CD14-positive monocyte (primary cell): ENCODE measurements around the gene ABCA4. TPM values are rescaled to one million over a fixed set of nuclear protein-coding genes. Genes with fewer than 3 reads are reported as not detected.

Experiments used
- DNase-seq, 3 donors: peaks; one replicate each; pipeline ENCODE4 v3.0.0-alpha.2; 2011 to 2022
- H2AFZ ChIP-seq: 2 replicates; pipeline ENCODE4 v1.6.0; 2012; ENCODE audit warnings: mild to moderate bottlenecking, low read depth, low read length, inconsistent platforms; ENCODE audit not compliant: insufficient read depth, poor library complexity, severe bottlenecking
- H3K27ac ChIP-seq, 2 donors: 1 replicate in 1 of 2; 2 replicates in 1 of 2; pipeline ENCODE4 v1.5.1; 2012 to 2013; ENCODE audit warnings: low read length in 2 of 2, control low read depth in 1 of 2, inconsistent platforms in 1 of 2, low read depth in 1 of 2, mild to moderate bottlenecking in 1 of 2
- H3K27me3 ChIP-seq, 2 donors: one replicate each; pipeline versions ENCODE4 v1.6.0 to v1.6.1; 2011 to 2013; ENCODE audit warnings: low read length in 2 of 2; ENCODE audit not compliant: control insufficient read depth in 2 of 2, insufficient read depth in 2 of 2
- H3K36me3 ChIP-seq, 2 donors: replicated peaks in 1 of 2; 1 replicate in 1 of 2; 2 replicates in 1 of 2; pipeline versions ENCODE4 v1.5.1 to v1.6.1; 2012 to 2013; ENCODE audit warnings: low read length in 2 of 2, control low read depth in 1 of 2, inconsistent platforms in 1 of 2, mild to moderate bottlenecking in 1 of 2; ENCODE audit not compliant: insufficient read depth in 2 of 2, control insufficient read depth in 1 of 2
- H3K4me1 ChIP-seq, 2 donors: 1 replicate in 1 of 2; 2 replicates in 1 of 2; pipeline versions ENCODE4 v1.5.1 to v1.6.1; 2012 to 2013; ENCODE audit warnings: low read length in 2 of 2, control low read depth in 1 of 2, inconsistent platforms in 1 of 2, mild to moderate bottlenecking in 1 of 2, moderate library complexity in 1 of 2; ENCODE audit not compliant: insufficient read depth in 2 of 2, control insufficient read depth in 1 of 2
- H3K4me2 ChIP-seq: replicated peaks from 2 replicates; pipeline ENCODE3; 2012; ENCODE audit warnings: low read length, moderate library complexity, mild to moderate bottlenecking; ENCODE audit not compliant: poor library complexity, severe bottlenecking; ENCODE audit errors: extremely low read depth
- H3K4me3 ChIP-seq, 3 experiments: fragments of 200-600 bp in 1 of 3; sonication (generic) in 1 of 3; replicated peaks in 1 of 3; 1 replicate in 2 of 3; 2 replicates in 1 of 3; pipeline ENCODE4 v1.5.1; 2011 to 2013; ENCODE audit warnings: low read length in 3 of 3, mild to moderate bottlenecking in 3 of 3, control low read depth in 2 of 3, low read depth in 2 of 3, inconsistent platforms in 1 of 3, moderate library complexity in 1 of 3
- H3K79me2 ChIP-seq: 2 replicates; pipeline ENCODE4 v1.6.0; 2012; ENCODE audit warnings: mild to moderate bottlenecking, control low read depth, inconsistent platforms, low read length, moderate library complexity; ENCODE audit not compliant: insufficient read depth
- H3K9ac ChIP-seq: 2 replicates; pipeline ENCODE4 v1.6.0; 2017; ENCODE audit warnings: low read length, mild to moderate bottlenecking; ENCODE audit not compliant: insufficient read depth, poor library complexity, severe bottlenecking
- H3K9me3 ChIP-seq, 2 donors: replicated peaks in 1 of 2; 1 replicate in 1 of 2; 2 replicates in 1 of 2; pipeline versions ENCODE4 v1.5.1 to v1.6.1; 2012 to 2013; ENCODE audit warnings: low read length in 2 of 2, control low read depth in 1 of 2; ENCODE audit not compliant: control insufficient read depth in 1 of 2, insufficient read depth in 1 of 2
- H4K20me1 ChIP-seq: 2 replicates; pipeline ENCODE4 v1.6.0; 2012; ENCODE audit warnings: mild to moderate bottlenecking, low read length, control low read depth, moderate library complexity; ENCODE audit not compliant: insufficient read depth
- H3K27ac Mint-ChIP-seq, 7 donors: one replicate each; pipeline ENCODE4 v1.8.0; 2020; ENCODE audit warnings: mild to moderate bottlenecking in 7 of 7, mixed read lengths in 7 of 7, moderate library complexity in 6 of 7, inconsistent platforms in 2 of 7
- H3K27me3 Mint-ChIP-seq, 3 donors: one replicate each; pipeline ENCODE4 v1.8.0; 2021 to 2022; ENCODE audit warnings: low read depth in 3 of 3, mild to moderate bottlenecking in 3 of 3, mixed read lengths in 3 of 3, moderate library complexity in 3 of 3, inconsistent platforms in 1 of 3
- H3K36me3 Mint-ChIP-seq, 2 donors: one replicate each; pipeline ENCODE4 v1.8.0; 2020; ENCODE audit warnings: mixed read lengths in 2 of 2, inconsistent platforms in 1 of 2, mild to moderate bottlenecking in 1 of 2
- H3K4me1 Mint-ChIP-seq: one replicate; pipeline ENCODE4 v1.8.0; 2020; ENCODE audit warnings: mild to moderate bottlenecking, mixed read lengths
- H3K4me3 Mint-ChIP-seq, 2 donors: one replicate each; pipeline ENCODE4 v1.8.0; 2020; ENCODE audit warnings: mild to moderate bottlenecking in 2 of 2, mixed read lengths in 2 of 2, moderate library complexity in 1 of 2
- H3K9me3 Mint-ChIP-seq, 7 donors: one replicate each; pipeline ENCODE4 v1.8.0; 2020 to 2022; ENCODE audit warnings: mixed read lengths in 7 of 7, mild to moderate bottlenecking in 6 of 7, moderate library complexity in 6 of 7, inconsistent platforms in 2 of 7
- WGBS: methylation state at CpG from one replicate; pipeline ENCODE4 v1.1.5; 2013; ENCODE audit warnings: missing lambda C conversion rate; ENCODE audit not compliant: insufficient coverage; 5-methylcytosine and 5-hydroxymethylcytosine counted together
- intact Hi-C, 2 donors: fragments of 100-400 bp; cut with micrococcal nuclease; formaldehyde crosslinking; loops; one replicate each; pipeline versions ENCODE4 v1.15.0 to v1.15.1; 2023
- polyA plus RNA-seq, 3 donors: library from polyadenylated mRNA; depleted of rRNA in 1 of 3; unstranded in 2 of 3; stranded (reverse) in 1 of 3; fragments of 300-500 nt in 2 of 3; fragments of >200 nt in 1 of 3; fragmentation: Illumina TruSeq in 2 of 3; gene quantifications; 1 replicate in 2 of 3; 2 replicates in 1 of 3; pipeline ENCODE4 v1.2.3, GENCODE V29; 2012 to 2021
- TF ChIP-seq, protein P1 (sequence below): fragments of 200-600 bp; IDR thresholded peaks from one replicate; pipeline ENCODE4 v1.8.0; 2022; ENCODE audit warnings: antibody characterized with exemption, mild to moderate bottlenecking

Gene ABCA4
- polyA plus RNA-seq, 3 donors: not detected

- Histone ChIP-seq H3K79me2 (no peaks in the 10 kb centered on the region), H3K9ac (no peak overlapping the region), H3K4me2 (no peak overlapping the region), H3K4me3 (no peak overlapping the region), H3K4me1 (peaks cover 4 to 5% of the 10 kb centered on the region in 2 donors), H3K9me3 (no peaks in the 10 kb centered on the region), H4K20me1 (no peaks in the 10 kb centered on the region), H3K27ac (no peak overlapping the region), H3K36me3 (no peaks in the 10 kb centered on the region), H3K27me3 (peaks cover 33 to 96% of the 10 kb centered on the region in 2 donors), H2AFZ (no peak overlapping the region)
- no peaks in the 10 kb centered on the region for H3K36me3 Mint-ChIP-seq
- peaks cover 76 to 97% (median 76%) of the 10 kb centered on the region in 3 donors for H3K27me3 Mint-ChIP-seq
- intact Hi-C loops: no loop called here
- H3K9me3 Mint-ChIP-seq: peaks cover 0 to 5% (median 0%) of the 10 kb centered on the region in 7 donors
- H3K27ac Mint-ChIP-seq: no peak overlapping the region
- WGBS: 100% methylated on average over 1 of the region's 4 CpGs
- DNase-seq: no peak
- peaks cover 6% of the 10 kb centered on the region for H3K4me1 Mint-ChIP-seq
- TF ChIP-seq, protein P1, sequence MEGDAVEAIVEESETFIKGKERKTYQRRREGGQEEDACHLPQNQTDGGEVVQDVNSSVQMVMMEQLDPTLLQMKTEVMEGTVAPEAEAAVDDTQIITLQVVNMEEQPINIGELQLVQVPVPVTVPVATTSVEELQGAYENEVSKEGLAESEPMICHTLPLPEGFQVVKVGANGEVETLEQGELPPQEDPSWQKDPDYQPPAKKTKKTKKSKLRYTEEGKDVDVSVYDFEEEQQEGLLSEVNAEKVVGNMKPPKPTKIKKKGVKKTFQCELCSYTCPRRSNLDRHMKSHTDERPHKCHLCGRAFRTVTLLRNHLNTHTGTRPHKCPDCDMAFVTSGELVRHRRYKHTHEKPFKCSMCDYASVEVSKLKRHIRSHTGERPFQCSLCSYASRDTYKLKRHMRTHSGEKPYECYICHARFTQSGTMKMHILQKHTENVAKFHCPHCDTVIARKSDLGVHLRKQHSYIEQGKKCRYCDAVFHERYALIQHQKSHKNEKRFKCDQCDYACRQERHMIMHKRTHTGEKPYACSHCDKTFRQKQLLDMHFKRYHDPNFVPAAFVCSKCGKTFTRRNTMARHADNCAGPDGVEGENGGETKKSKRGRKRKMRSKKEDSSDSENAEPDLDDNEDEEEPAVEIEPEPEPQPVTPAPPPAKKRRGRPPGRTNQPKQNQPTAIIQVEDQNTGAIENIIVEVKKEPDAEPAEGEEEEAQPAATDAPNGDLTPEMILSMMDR: no peak
- no peak overlapping the region for H3K4me3 Mint-ChIP-seq
These were observed 17.3 kb downstream of the ABCA4 start for GRCh38 chr1:94103608-94104007.

DNA sequence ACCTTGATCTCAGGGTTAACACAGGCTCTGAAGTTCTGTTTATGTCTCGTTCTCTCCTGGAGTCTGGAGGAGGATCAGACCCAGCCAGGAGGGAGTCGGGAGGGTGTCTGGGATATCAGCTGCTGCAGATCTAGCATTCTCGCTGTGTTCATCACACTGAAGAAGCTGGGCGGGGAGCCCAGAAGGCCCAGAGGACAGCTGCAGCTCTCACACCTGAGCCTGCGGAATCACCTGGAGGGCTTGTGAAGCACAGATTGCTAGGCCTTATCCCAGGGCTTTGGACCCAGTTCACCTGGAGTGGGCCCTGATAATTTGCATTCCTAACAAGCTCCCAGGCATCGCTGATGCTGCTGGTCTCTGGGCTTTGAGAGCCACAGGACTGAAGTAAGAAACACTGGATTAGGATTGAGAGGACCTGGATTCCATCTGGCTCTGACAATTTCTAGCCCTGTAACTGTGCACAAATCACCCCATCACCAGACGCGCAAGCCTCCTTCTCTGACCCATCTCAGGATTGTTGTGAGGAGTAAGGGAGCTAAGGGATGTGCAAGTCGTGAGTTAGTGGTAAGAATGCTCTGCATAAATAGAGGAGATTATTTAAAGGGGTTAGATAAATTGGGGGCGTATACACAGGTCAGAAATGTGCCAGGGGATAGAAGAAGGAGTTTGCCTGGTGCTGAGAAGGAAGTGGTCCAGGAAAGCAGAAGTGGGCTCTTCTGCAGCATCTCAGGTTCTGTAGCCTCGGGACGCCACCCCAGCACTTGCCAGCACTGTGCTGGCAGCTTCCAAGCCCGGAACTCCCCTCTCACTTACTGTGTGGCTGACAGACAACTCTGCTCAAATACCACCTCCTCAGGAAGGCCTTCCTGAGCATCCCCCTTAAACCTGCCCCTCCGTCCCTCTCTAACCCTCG, 19.1 kb downstream of the ABCA4 start:
- peak in 1 of 3 donors; percentile 26 for DNase-seq
- peaks cover 4 to 5% of the 10 kb centered on the region in 2 donors for H3K4me1 ChIP-seq
- TF ChIP-seq, protein P1: no peak
- Mint-ChIP-seq H3K27ac (peak overlapping the region in 1 of 7 donors; percentile 1), H3K36me3 (no peaks in the 10 kb centered on the region), H3K4me3 (peak overlapping the region in 1 of 2 donors; percentile 15), H3K27me3 (peaks cover 72 to 95% (median 75%) of the 10 kb centered on the region in 3 donors), H3K9me3 (peaks cover 0 to 5% (median 0%) of the 10 kb centered on the region in 7 donors), H3K4me1 (peaks cover 6% of the 10 kb centered on the region)
- intact Hi-C loops: no loop called here
- H2AFZ ChIP-seq: no peak overlapping the region
- H3K4me3 ChIP-seq: no peak overlapping the region
- no peak overlapping the region for H3K4me2 ChIP-seq
- peaks cover 19 to 91% of the 10 kb centered on the region in 2 donors for H3K27me3 ChIP-seq
- no peaks in the 10 kb centered on the region for H3K9me3 ChIP-seq
- H3K36me3 ChIP-seq: no peaks in the 10 kb centered on the region
- H3K27ac ChIP-seq: no peak overlapping the region
- H3K9ac ChIP-seq: no peak overlapping the region
- no peaks in the 10 kb centered on the region for H3K79me2 ChIP-seq
- 49% methylated on average over 13 of the region's 15 CpGs for WGBS
- no peaks in the 10 kb centered on the region for H4K20me1 ChIP-seq
